H9 (cell line): ENCODE data around the gene ABCC4. TPM values are rescaled to one million over a fixed set of nuclear protein-coding genes. Genes with fewer than 3 reads are reported as not detected.

Experiments used
- DNase-seq: peaks from one replicate; pipeline ENCODE4 v3.0.0-alpha.2; 2017
- H2AFZ ChIP-seq: one replicate; pipeline ENCODE4 v1.6.1; 2013; ENCODE audit warnings: mild to moderate bottlenecking, low read length, control low read depth, moderate library complexity
- H2AK5ac ChIP-seq: 2 replicates; pipeline ENCODE4 v1.6.1; 2013; ENCODE audit warnings: low read length, control low read depth, mixed read lengths; ENCODE audit not compliant: insufficient read length
- H2BK120ac ChIP-seq: one replicate; pipeline ENCODE4 v1.6.1; 2013; ENCODE audit warnings: low read depth, mild to moderate bottlenecking, low read length, control low read depth, inconsistent platforms; ENCODE audit not compliant: poor library complexity, severe bottlenecking
- H2BK12ac ChIP-seq: 2 replicates; pipeline ENCODE4 v1.6.1; 2013; ENCODE audit warnings: low read length, control low read depth, mixed read lengths, low read depth; ENCODE audit not compliant: insufficient read length
- H2BK15ac ChIP-seq: 2 replicates; pipeline ENCODE4 v1.6.1; 2013; ENCODE audit warnings: low read depth, low read length, control low read depth
- H2BK20ac ChIP-seq: one replicate; pipeline ENCODE4 v1.6.1; 2013; ENCODE audit warnings: low read depth, mild to moderate bottlenecking, low read length, control low read depth, inconsistent platforms; ENCODE audit not compliant: poor library complexity, severe bottlenecking
- H2BK5ac ChIP-seq: 2 replicates; pipeline ENCODE4 v1.6.1; 2013; ENCODE audit warnings: low read length, control low read depth, mixed read lengths; ENCODE audit not compliant: insufficient read length
- H3K14ac ChIP-seq: 2 replicates; pipeline ENCODE4 v1.6.1; 2013; ENCODE audit warnings: low read length, control low read depth; ENCODE audit not compliant: insufficient read depth
- H3K18ac ChIP-seq: 2 replicates; pipeline ENCODE4 v1.6.1; 2013; ENCODE audit warnings: low read depth, mild to moderate bottlenecking, mixed read lengths, low read length, control low read depth; ENCODE audit not compliant: insufficient read length
- H3K23ac ChIP-seq: 2 replicates; pipeline ENCODE4 v1.6.1; 2013; ENCODE audit warnings: low read length, control low read depth, mixed read lengths, low read depth; ENCODE audit not compliant: insufficient read length
- H3K23me2 ChIP-seq: 2 replicates; pipeline ENCODE4 v1.6.1; 2013; ENCODE audit warnings: low read depth, mild to moderate bottlenecking, mixed read lengths, low read length, control low read depth; ENCODE audit not compliant: insufficient read length, poor library complexity, severe bottlenecking
- H3K27ac ChIP-seq: 2 replicates; pipeline ENCODE4 v1.5.1; 2013; ENCODE audit warnings: low read length, control low read depth, mixed read lengths, low read depth; ENCODE audit not compliant: insufficient read length
- H3K27me3 ChIP-seq: 2 replicates; pipeline ENCODE4 v1.6.1; 2013; ENCODE audit warnings: low read length, control low read depth, inconsistent platforms; ENCODE audit not compliant: insufficient read depth
- H3K4ac ChIP-seq: 2 replicates; pipeline ENCODE4 v1.6.1; 2013; ENCODE audit warnings: low read depth, mild to moderate bottlenecking, control low read depth, inconsistent platforms, low read length, moderate library complexity
- H3K4me1 ChIP-seq: 2 replicates; pipeline ENCODE4 v1.6.1; 2013; ENCODE audit warnings: low read length, control low read depth, inconsistent platforms; ENCODE audit not compliant: insufficient read depth
- H3K4me2 ChIP-seq: 2 replicates; pipeline ENCODE4 v1.6.1; 2013; ENCODE audit warnings: low read length, control low read depth, mixed read lengths; ENCODE audit not compliant: insufficient read length, insufficient read depth
- H3K56ac ChIP-seq: 2 replicates; pipeline ENCODE4 v1.6.1; 2013; ENCODE audit warnings: low read depth, mild to moderate bottlenecking, mixed read lengths, low read length, control low read depth; ENCODE audit not compliant: insufficient read length
- H3K79me1 ChIP-seq: 2 replicates; pipeline ENCODE4 v1.6.1; 2013; ENCODE audit warnings: low read depth, mild to moderate bottlenecking, moderate library complexity, low read length, control low read depth, inconsistent platforms; ENCODE audit not compliant: insufficient read depth, poor library complexity, severe bottlenecking
- H3K79me2 ChIP-seq: 2 replicates; pipeline ENCODE4 v1.6.1; 2013; ENCODE audit warnings: low read length, control low read depth, inconsistent platforms; ENCODE audit not compliant: insufficient read depth
- H3K9ac ChIP-seq: 2 replicates; pipeline ENCODE4 v1.6.1; 2013; ENCODE audit warnings: low read length, control low read depth, mixed read lengths; ENCODE audit not compliant: insufficient read length; ENCODE audit errors: extremely low read depth
- H3K9me3 ChIP-seq: one replicate; pipeline ENCODE4 v1.6.1; 2013; ENCODE audit warnings: low read depth, low read length, inconsistent platforms; ENCODE audit not compliant: control insufficient read depth
- H3T11ph ChIP-seq: one replicate; pipeline ENCODE4 v1.6.1; 2013; ENCODE audit warnings: mild to moderate bottlenecking, low read length, control low read depth, inconsistent platforms
- H4K20me1 ChIP-seq: one replicate; pipeline ENCODE4 v1.6.1; 2013; ENCODE audit not compliant: control insufficient read depth, insufficient read length, insufficient read depth
- H4K5ac ChIP-seq: 2 replicates; pipeline ENCODE4 v1.6.1; 2013; ENCODE audit warnings: low read depth, mild to moderate bottlenecking, mixed read lengths, low read length, control low read depth; ENCODE audit not compliant: insufficient read length
- H4K8ac ChIP-seq: replicated peaks from 2 replicates; pipeline ENCODE4 v1.6.1; 2013; ENCODE audit warnings: low read length, control low read depth, mixed read lengths, low read depth; ENCODE audit not compliant: insufficient read length
- H4K91ac ChIP-seq: 2 replicates; pipeline ENCODE4 v1.6.1; 2013; ENCODE audit warnings: low read depth, mild to moderate bottlenecking, moderate library complexity, mixed read lengths, low read length, control low read depth; ENCODE audit not compliant: insufficient read length
- H3K27ac Mint-ChIP-seq, 3 experiments: 2 replicates in 2 of 3; 3 replicates in 1 of 3; pipeline ENCODE4 v1.8.0; 2020 to 2021; ENCODE audit warnings: mixed read lengths in 3 of 3, mild to moderate bottlenecking in 1 of 3, moderate library complexity in 1 of 3
- H3K27me3 Mint-ChIP-seq: 2 replicates; pipeline ENCODE4 v1.8.0; 2021; ENCODE audit warnings: low read depth, mild to moderate bottlenecking, moderate library complexity, mixed read lengths
- H3K36me3 Mint-ChIP-seq, 3 experiments: 2 replicates in 2 of 3; 3 replicates in 1 of 3; pipeline ENCODE4 v1.8.0; 2020 to 2021; ENCODE audit warnings: low read depth in 3 of 3, mixed read lengths in 3 of 3; ENCODE audit not compliant: insufficient read depth in 1 of 3
- H3K4me1 Mint-ChIP-seq, 2 experiments: 2 replicates each; pipeline ENCODE4 v1.8.0; 2020; ENCODE audit warnings: mixed read lengths in 2 of 2
- H3K4me3 Mint-ChIP-seq, 2 experiments: 2 replicates in 1 of 2; 3 replicates in 1 of 2; pipeline ENCODE4 v1.8.0; 2020 to 2021; ENCODE audit warnings: mild to moderate bottlenecking in 2 of 2, mixed read lengths in 2 of 2, moderate library complexity in 1 of 2
- H3K9me3 Mint-ChIP-seq, 2 experiments: 2 replicates in 1 of 2; 3 replicates in 1 of 2; pipeline ENCODE4 v1.8.0; 2020; ENCODE audit warnings: mild to moderate bottlenecking in 2 of 2, mixed read lengths in 2 of 2, moderate library complexity in 1 of 2
- CTCF ChIP-seq: fragments of 200-600 bp; sonication (generic); conservative IDR thresholded peaks from 3 replicates; pipeline ENCODE4 v1.8.0; 2021; ENCODE audit warnings: antibody characterized with exemption, mild to moderate bottlenecking
- WGBS: extraction: QIAGEN DNeasy Blood & Tissue Kit; methylation state at CpG from one replicate; pipeline ENCODE4 v1.1.7; 2013; ENCODE audit warnings: missing lambda C conversion rate, low lambda C conversion rate, mixed read lengths; ENCODE audit not compliant: insufficient read length; ENCODE audit errors: extremely low coverage; 5-methylcytosine and 5-hydroxymethylcytosine counted together
- total RNA-seq: library from RNA; stranded (reverse); gene quantifications from 2 replicates; pipeline ENCODE4 v1.2.1, GENCODE V29; 2021

The ABCC4 gene
- total RNA-seq, 1 experiment from 2014 or later, result 5.9 TPM

GRCh38 chr13:95059306-95059705 lies 241.9 kb downstream of the ABCC4 start:
- Histone ChIP-seq H3K27ac (no peak overlapping the region), H2BK12ac (no peak overlapping the region), H2BK5ac (no peak overlapping the region), H3K79me2 (no peaks in the 10 kb centered on the region), H4K20me1 (no peaks in the 10 kb centered on the region), H4K5ac (no peak overlapping the region), H3K79me1 (no peaks in the 10 kb centered on the region), H3K18ac (no peak overlapping the region), H3K4me1 (peaks cover 3% of the 10 kb centered on the region; the same call in 1 of the 2 replicates), H3K4ac (no peak overlapping the region), H3K9me3 (no peaks in the 10 kb centered on the region), H3K56ac (no peak overlapping the region), H4K91ac (no peak overlapping the region), H3K23ac (no peak overlapping the region), H2BK20ac (no peak overlapping the region), H3K9ac (no peak overlapping the region), H4K8ac (no peak overlapping the region), H2BK15ac (no peak overlapping the region), H2AFZ (no peak overlapping the region), H2BK120ac (no peak overlapping the region), H3K14ac (no peak overlapping the region), H3T11ph (no peak overlapping the region), H3K27me3 (no peaks in the 10 kb centered on the region), H3K4me2 (no peak overlapping the region), H3K23me2 (no peaks in the 10 kb centered on the region), H2AK5ac (no peak overlapping the region)
- peaks cover 26 to 32% of the 10 kb centered on the region in 2 experiments for H3K4me1 Mint-ChIP-seq
- no peaks in the 10 kb centered on the region for H3K27me3 Mint-ChIP-seq
- no peaks in the 10 kb centered on the region for H3K9me3 Mint-ChIP-seq
- H3K27ac Mint-ChIP-seq, result peak overlapping the region in 2 of 3 experiments; percentile 8 to 81; a peak in 2 of 7 replicates
- H3K36me3 Mint-ChIP-seq, result peaks cover 0 to 2% (median 0%) of the 10 kb centered on the region in 3 experiments; a peak in 2 of 7 replicates
- TF ChIP-seq CTCF, result no peak
- DNase-seq, result no peak
- H3K4me3 Mint-ChIP-seq, result no peak overlapping the region
- WGBS, result no CpG with 5 or more reads among the region's 8 CpGs
